Measurements from ENCODE around the gene GARIN5A.

DNA sequence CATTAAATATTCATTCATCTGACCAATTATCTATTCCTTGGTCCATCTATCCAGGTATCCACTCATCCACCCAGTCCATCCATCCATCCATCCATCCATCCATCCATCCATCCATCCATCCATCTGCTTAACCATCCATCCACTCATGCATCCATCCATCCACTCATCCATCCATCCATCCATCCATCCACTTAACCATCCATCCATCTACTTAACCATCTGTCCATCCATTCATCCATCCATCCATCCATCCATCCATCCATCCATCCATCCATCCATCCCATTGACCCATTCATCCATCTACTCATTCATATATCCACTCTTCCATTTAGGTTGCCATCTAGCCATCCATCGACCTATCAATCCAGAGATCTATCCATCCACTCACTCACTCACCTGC lies 32.6 kb downstream of the GARIN5A start:
- no peak for TF ChIP-seq CTCF (IDR thresholded peaks at IDR 0.05 in 8 of 11, conservative IDR thresholded peaks at IDR 0.05 in 3 of 11)
- no peak for TF ChIP-seq POLR2A (IDR thresholded peaks at IDR 0.05)
